Mesenchymal stem cell (in vitro differentiated cells and primary cell): ENCODE measurements around the gene ZBTB21.

Experiments used
- DNase-seq: peaks from one replicate; pipeline ENCODE4 v3.0.0-alpha.2; 2013
- H2AFZ ChIP-seq: one replicate; pipeline ENCODE4 v1.6.1; 2013; ENCODE audit warnings: low read depth, mild to moderate bottlenecking, control low read depth, inconsistent platforms, low read length, moderate library complexity
- H2AK5ac ChIP-seq: 2 replicates; pipeline ENCODE4 v1.6.1; 2013; ENCODE audit warnings: low read length, moderate library complexity, mild to moderate bottlenecking, inconsistent platforms; ENCODE audit not compliant: severe bottlenecking
- H2BK120ac ChIP-seq: one replicate; pipeline ENCODE4 v1.6.1; 2013; ENCODE audit warnings: low read depth, mild to moderate bottlenecking, inconsistent platforms, low read length, moderate library complexity
- H2BK12ac ChIP-seq, 2 experiments: one replicate each; pipeline ENCODE4 v1.6.1; 2013; ENCODE audit warnings: inconsistent platforms in 2 of 2, low read length in 2 of 2, mild to moderate bottlenecking in 2 of 2, moderate library complexity in 2 of 2, control low read depth in 1 of 2
- H2BK15ac ChIP-seq: one replicate; pipeline ENCODE4 v1.6.1; 2013; ENCODE audit warnings: mild to moderate bottlenecking, low read depth, inconsistent platforms; ENCODE audit not compliant: poor library complexity, severe bottlenecking
- H2BK5ac ChIP-seq: 2 replicates; pipeline ENCODE4 v1.6.1; 2013; ENCODE audit warnings: low read depth, mild to moderate bottlenecking, low read length, control low read depth, inconsistent platforms; ENCODE audit not compliant: poor library complexity, severe bottlenecking
- H3K14ac ChIP-seq, 2 experiments: one replicate each; pipeline ENCODE4 v1.6.1; 2013; ENCODE audit warnings: inconsistent platforms in 2 of 2, low read length in 2 of 2, control low read depth in 1 of 2, mild to moderate bottlenecking in 1 of 2, moderate library complexity in 1 of 2
- H3K18ac ChIP-seq, 2 experiments: one replicate each; pipeline ENCODE4 v1.6.1; 2013; ENCODE audit warnings: inconsistent platforms in 2 of 2, low read length in 2 of 2, control low read depth in 1 of 2, low read depth in 1 of 2, mild to moderate bottlenecking in 1 of 2
- H3K23ac ChIP-seq, 2 experiments: one replicate each; pipeline ENCODE4 v1.6.1; 2013; ENCODE audit warnings: inconsistent platforms in 2 of 2, low read length in 2 of 2, mild to moderate bottlenecking in 2 of 2, moderate library complexity in 2 of 2, control low read depth in 1 of 2
- H3K27ac ChIP-seq: 2 replicates; pipeline ENCODE4 v1.5.1; 2013; ENCODE audit warnings: mild to moderate bottlenecking, moderate library complexity, low read length, control low read depth, inconsistent platforms; ENCODE audit not compliant: poor library complexity, severe bottlenecking
- H3K27me3 ChIP-seq, 2 experiments: 2 replicates each; pipeline versions ENCODE4 v1.6.1 to v1.7.0; 2013; ENCODE audit warnings: low read length in 2 of 2, mild to moderate bottlenecking in 2 of 2, moderate library complexity in 2 of 2, control low read depth in 1 of 2, inconsistent platforms in 1 of 2; ENCODE audit not compliant: control insufficient read depth in 1 of 2, insufficient read depth in 1 of 2
- H3K36me3 ChIP-seq, 2 experiments: 2 replicates each; pipeline versions ENCODE4 v1.6.1 to v1.7.0; 2013; ENCODE audit warnings: low read length in 2 of 2, control low read depth in 1 of 2, inconsistent platforms in 1 of 2, low read depth in 1 of 2, mild to moderate bottlenecking in 1 of 2; ENCODE audit not compliant: insufficient read depth in 2 of 2, control insufficient read depth in 1 of 2
- H3K4ac ChIP-seq, 2 experiments: one replicate each; pipeline ENCODE4 v1.6.1; 2013; ENCODE audit warnings: inconsistent platforms in 2 of 2, low read length in 2 of 2, mild to moderate bottlenecking in 2 of 2, moderate library complexity in 2 of 2, control low read depth in 1 of 2, low read depth in 1 of 2
- H3K4me1 ChIP-seq: 2 replicates; pipeline ENCODE4 v1.6.1; 2013; ENCODE audit warnings: low read depth, low read length, control low read depth; ENCODE audit not compliant: control insufficient read depth, insufficient read depth
- H3K4me2 ChIP-seq: 2 replicates; pipeline ENCODE4 v1.6.1; 2013; ENCODE audit warnings: low read length, mild to moderate bottlenecking, inconsistent platforms; ENCODE audit not compliant: poor library complexity, severe bottlenecking
- H3K4me3 ChIP-seq, 2 experiments: 2 replicates each; pipeline versions ENCODE4 v1.5.1 to v1.7.0; 2013; ENCODE audit warnings: low read length in 2 of 2, mild to moderate bottlenecking in 2 of 2, control low read depth in 1 of 2, low read depth in 1 of 2; ENCODE audit not compliant: insufficient read depth in 1 of 2
- H3K79me1 ChIP-seq: replicated peaks from 2 replicates; pipeline ENCODE4 v1.6.1; 2013; ENCODE audit warnings: mild to moderate bottlenecking, control low read depth, low read length, inconsistent platforms; ENCODE audit not compliant: poor library complexity, severe bottlenecking
- H3K9ac ChIP-seq: 2 replicates; pipeline ENCODE4 v1.7.0; 2013; ENCODE audit warnings: mild to moderate bottlenecking, low read length, moderate library complexity
- H3K9me3 ChIP-seq: 2 replicates; pipeline ENCODE4 v1.7.0; 2013; ENCODE audit warnings: mild to moderate bottlenecking, low read length; ENCODE audit not compliant: control insufficient read depth
- H4K8ac ChIP-seq: one replicate; pipeline ENCODE4 v1.6.1; 2013; ENCODE audit warnings: inconsistent platforms, mild to moderate bottlenecking, low read length, moderate library complexity
- H4K91ac ChIP-seq: one replicate; pipeline ENCODE4 v1.6.1; 2013; ENCODE audit warnings: mild to moderate bottlenecking, low read length, inconsistent platforms
- WGBS: methylation state at CpG from one replicate; pipeline ENCODE4 v1.1.7; 2013; ENCODE audit warnings: mixed read lengths; 5-methylcytosine and 5-hydroxymethylcytosine counted together

Gene ZBTB21

DNA sequence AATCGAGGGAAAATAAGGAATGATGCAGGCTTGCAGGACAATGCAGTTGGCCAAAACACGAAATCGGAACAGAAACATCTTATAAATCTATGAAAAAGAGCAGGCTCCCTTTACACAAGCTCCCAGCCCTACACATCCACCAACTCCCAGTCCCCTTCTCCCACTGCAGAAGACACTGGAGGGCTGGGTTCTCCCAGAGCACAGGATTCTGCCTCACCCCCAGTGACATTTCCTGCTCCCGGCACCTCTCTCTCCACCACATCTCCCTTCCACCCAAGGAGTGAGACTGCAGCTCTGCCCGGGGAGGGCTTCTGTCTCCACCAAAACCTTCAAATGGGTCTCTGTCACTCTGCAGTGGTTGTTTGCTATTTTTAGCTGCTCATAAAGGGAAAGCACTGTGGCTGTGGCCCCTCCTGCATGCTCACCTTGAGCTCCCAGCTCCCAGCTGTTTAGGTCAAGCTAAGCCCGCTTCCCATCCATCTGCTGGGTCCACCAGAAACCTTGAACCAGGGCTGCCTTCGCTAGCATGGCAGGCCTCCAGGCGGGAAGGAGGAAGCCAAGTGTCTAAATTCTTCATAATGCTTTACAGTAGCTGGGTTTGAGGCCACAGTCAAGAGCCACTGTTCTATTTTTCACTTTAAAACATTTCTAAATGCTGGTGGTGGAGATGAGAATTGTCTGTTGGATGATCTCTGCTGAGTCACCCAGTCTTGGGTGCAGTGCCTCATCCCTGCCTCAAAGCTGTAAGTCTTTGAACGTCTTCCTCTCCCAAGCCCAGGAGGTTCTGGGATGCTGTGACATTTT lies 53.0 kb downstream of the ZBTB21 start:
- peak overlapping the region; percentile 6 for H2BK5ac ChIP-seq
- peak overlapping the region; percentile 40 to 44 for H3K18ac ChIP-seq
- peaks cover 8% of the 10 kb centered on the region for H3K79me1 ChIP-seq
- DNase-seq, result peak; percentile 85
- H2AFZ ChIP-seq, result no peak overlapping the region
- H3K4me3 ChIP-seq, result no peak overlapping the region
- H3K36me3 ChIP-seq, result no peaks in the 10 kb centered on the region
- peak overlapping the region; percentile 63 for H3K9ac ChIP-seq
- H2BK120ac ChIP-seq, result peak overlapping the region; percentile 77
- no peaks in the 10 kb centered on the region for H3K9me3 ChIP-seq
- H3K4me2 ChIP-seq, result no peak overlapping the region
- peak overlapping the region; percentile 19 for H4K91ac ChIP-seq
- peak overlapping the region in 1 of 2 experiments; percentile 48 for H3K14ac ChIP-seq
- peak overlapping the region; percentile 67 for H4K8ac ChIP-seq
- H2BK12ac ChIP-seq, result peak overlapping the region; percentile 23 to 60
- peak overlapping the region in 1 of 2 experiments; percentile 6 for H3K23ac ChIP-seq
- no peaks in the 10 kb centered on the region for H3K27me3 ChIP-seq
- H3K27ac ChIP-seq, result peak overlapping the region; percentile 46
- H3K4ac ChIP-seq, result peak overlapping the region; percentile 8 to 71
- H3K4me1 ChIP-seq, result peaks cover 47% of the 10 kb centered on the region
- 81% methylated on average over 7 of the region's 9 CpGs for WGBS
- H2BK15ac ChIP-seq, result peak overlapping the region; percentile 44
- peak overlapping the region; percentile 29 for H2AK5ac ChIP-seq

DNA sequence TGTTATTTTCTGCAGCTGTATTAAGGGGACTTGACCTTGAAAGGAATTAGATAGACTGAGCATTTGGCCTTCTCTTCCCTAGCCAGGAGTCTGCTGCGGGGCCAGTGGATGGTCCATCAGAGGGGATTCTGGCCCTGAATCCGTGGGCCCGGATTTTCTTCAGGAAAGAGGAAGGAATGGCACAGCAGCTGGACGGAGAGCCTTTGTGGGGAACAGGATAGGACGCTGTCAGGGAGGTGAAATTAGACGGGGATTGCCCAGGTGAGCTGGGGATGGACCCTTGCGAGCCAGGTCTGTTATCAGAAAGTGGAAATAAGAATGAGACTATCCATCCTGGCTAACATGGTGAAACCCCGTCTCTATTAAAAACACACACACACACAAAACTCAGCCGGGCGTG lies 54.6 kb downstream of the ZBTB21 start:
- Histone ChIP-seq H3K18ac (peak overlapping the region in 1 of 2 experiments; percentile 30), H3K9ac (no peak overlapping the region)
- 99% methylated on average over 7 of the region's 10 CpGs for WGBS

GRCh38 chr21:41954654-41955499 lies 55.3 kb downstream of the ZBTB21 start:
- H3K23ac ChIP-seq, result no peak overlapping the region
- H3K9ac ChIP-seq, result no peak overlapping the region
- H4K91ac ChIP-seq, result peak overlapping the region; percentile 65
- H3K4ac ChIP-seq, result peak overlapping the region; percentile 1 to 16
- peak overlapping the region in 1 of 2 experiments; percentile 69 for H3K14ac ChIP-seq
- H3K4me3 ChIP-seq, result peak overlapping the region in 1 of 2 experiments; percentile 5
- peak overlapping the region; percentile 54 for H4K8ac ChIP-seq
- no peak overlapping the region for H3K4me2 ChIP-seq
- H3K27me3 ChIP-seq, result no peaks in the 10 kb centered on the region
- peak overlapping the region; percentile 26 to 49 for H2BK12ac ChIP-seq
- H3K4me1 ChIP-seq, result peaks cover 61% of the 10 kb centered on the region
- WGBS, result 98% methylated on average over 20 of the region's 20 CpGs
- H3K79me1 ChIP-seq, result peaks cover 27% of the 10 kb centered on the region
- H2BK5ac ChIP-seq, result no peak overlapping the region
- no peak overlapping the region for H2BK15ac ChIP-seq
- H2AK5ac ChIP-seq, result no peak overlapping the region
- no peak overlapping the region for H2BK120ac ChIP-seq
- H2AFZ ChIP-seq, result no peak overlapping the region
- no peak overlapping the region for H3K27ac ChIP-seq
- peak overlapping the region; percentile 21 to 63 for H3K18ac ChIP-seq
- peaks cover 0 to 9% of the 10 kb centered on the region in 2 experiments for H3K36me3 ChIP-seq
- no peaks in the 10 kb centered on the region for H3K9me3 ChIP-seq
- no peak for DNase-seq

More for the DNA sequence above, 54.6 kb downstream of the ZBTB21 start:
- Histone ChIP-seq H3K27me3 (no peaks in the 10 kb centered on the region), H4K91ac (peak overlapping the region; percentile 18), H3K36me3 (peaks cover 0 to 6% of the 10 kb centered on the region in 2 experiments), H3K9me3 (no peaks in the 10 kb centered on the region), H2BK120ac (no peak overlapping the region), H4K8ac (peak overlapping the region; percentile 45), H3K79me1 (peaks cover 22% of the 10 kb centered on the region), H3K23ac (no peak overlapping the region), H3K4ac (peak overlapping the region in 1 of 2 experiments; percentile 29), H3K4me3 (no peak overlapping the region), H3K27ac (no peak overlapping the region), H2BK15ac (no peak overlapping the region), H3K14ac (no peak overlapping the region), H2BK12ac (peak overlapping the region; percentile 15 to 56), H2AFZ (no peak overlapping the region), H2AK5ac (peak overlapping the region; percentile 47), H2BK5ac (no peak overlapping the region), H3K4me1 (peaks cover 58% of the 10 kb centered on the region), H3K4me2 (no peak overlapping the region)
- DNase-seq, result no peak
